Measurements from ENCODE around the gene USP17L18.
"Not testable (repeated sequence)": the region's sequence is repeated elsewhere in the genome, so short reads cannot be mapped to it uniquely, and the experiment has no call there.

Gene USP17L18, protein sequence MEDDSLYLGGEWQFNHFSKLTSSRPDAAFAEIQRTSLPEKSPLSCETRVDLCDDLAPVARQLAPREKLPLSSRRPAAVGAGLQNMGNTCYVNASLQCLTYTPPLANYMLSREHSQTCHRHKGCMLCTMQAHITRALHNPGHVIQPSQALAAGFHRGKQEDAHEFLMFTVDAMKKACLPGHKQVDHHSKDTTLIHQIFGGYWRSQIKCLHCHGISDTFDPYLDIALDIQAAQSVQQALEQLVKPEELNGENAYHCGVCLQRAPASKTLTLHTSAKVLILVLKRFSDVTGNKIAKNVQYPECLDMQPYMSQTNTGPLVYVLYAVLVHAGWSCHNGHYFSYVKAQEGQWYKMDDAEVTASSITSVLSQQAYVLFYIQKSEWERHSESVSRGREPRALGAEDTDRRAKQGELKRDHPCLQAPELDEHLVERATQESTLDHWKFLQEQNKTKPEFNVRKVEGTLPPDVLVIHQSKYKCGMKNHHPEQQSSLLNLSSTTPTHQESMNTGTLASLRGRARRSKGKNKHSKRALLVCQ

DNA sequence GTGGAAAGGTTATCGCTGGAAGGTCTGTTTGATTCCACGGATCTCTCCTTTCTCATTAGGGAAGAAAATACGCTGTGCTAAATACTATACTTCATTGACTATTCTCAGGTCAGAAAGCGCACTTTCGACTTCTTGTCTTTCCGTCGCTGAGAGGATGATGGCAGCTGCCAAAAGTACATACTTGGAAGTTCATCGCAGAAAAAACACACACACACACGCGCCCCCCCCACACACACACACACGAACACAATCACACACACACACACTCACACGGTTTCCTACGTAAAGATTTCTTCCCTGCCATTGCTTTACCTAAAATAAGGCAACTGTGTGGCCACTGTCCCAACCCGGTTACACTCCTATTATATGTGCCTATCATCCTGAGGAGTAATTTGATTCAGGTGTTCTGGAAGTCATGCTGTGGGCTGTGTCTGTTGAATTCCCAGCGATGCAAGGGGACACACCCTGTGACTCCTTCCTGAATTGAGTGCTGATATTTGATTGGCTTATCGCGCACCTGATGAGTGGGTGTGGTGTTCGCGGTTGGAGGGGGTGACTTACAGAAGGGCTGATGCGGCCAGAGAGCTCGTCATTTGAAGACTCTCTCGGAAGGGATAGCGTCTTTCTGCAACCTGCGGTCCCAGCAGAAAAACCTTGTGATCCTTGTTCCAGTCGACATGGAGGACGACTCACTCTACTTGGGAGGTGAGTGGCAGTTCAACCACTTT is at the start of gene USP17L18:
Gene USP17L18, plus strand, starts transcription at position 678 of the 728 bp plus-strand sequence. Its CDS starts 0 bp downstream, at position 678.
- DNase-seq (ENCODE audit: low read depth in 2 of 2) = not testable (repeated sequence)

DNA sequence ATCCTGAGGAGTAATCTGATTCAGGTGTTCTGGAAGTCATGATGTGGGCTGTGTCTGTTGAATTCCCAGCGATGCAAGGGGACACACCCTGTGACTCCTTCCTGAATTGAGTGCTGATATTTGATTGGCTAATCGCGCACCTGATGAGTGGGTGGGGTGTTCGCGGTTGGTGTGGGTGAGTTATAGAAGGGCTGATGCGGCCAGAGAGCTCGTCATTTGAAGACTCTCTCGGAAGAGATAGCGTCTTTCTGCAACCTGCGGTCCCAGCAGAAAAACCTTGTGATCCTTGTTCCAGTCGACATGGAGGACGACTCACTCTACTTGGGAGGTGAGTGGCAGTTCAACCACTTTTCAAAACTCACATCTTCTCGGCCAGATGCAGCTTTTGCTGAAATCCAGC is 38.1 kb upstream of the USP17L18 start, which contains the start of gene USP17L10:
Gene USP17L10, plus strand, starts transcription at position 301 of the 400 bp plus-strand sequence. Its CDS starts 0 bp downstream, at position 301.
- DNase-seq (ENCODE audit: low read depth in 2 of 2) = not testable (repeated sequence)

DNA sequence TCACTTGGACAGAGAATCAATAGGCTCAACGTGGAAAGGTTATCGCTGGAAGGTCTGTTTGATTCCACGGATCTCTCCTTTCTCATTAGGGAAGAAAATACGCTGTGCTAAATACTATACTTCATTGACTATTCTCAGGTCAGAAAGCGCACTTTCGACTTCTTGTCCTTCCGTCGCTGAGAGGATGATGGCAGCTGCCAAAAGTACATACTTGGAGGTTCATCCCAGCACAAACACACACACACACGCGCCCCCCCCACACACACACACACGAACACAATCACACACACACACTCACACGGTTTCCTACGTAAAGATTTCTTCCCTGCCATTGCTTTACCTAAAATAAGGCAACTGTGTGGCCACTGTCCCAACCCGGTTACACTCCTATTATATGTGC is 33.7 kb upstream of the USP17L18 start:
- DNase-seq (ENCODE audit: low read depth in 2 of 2) = not testable (repeated sequence)

DNA sequence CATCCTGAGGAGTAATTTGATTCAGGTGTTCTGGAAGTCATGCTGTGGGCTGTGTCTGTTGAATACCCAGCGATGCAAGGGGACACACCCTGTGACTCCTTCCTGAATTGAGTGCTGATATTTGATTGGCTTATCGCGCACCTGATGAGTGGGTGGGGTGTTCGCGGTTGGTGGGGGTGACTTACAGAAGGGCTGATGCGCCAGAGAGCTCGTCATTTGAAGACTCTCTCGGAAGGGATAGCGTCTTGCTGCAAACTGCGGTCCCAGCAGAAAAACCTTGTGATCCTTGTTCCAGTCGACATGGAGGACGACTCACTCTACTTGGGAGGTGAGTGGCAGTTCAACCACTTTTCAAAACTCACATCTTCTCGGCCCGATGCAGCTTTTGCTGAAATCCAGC is 33.3 kb upstream of the USP17L18 start, which contains the start of gene USP17L11:
Gene USP17L11, plus strand, starts transcription at position 301 of the 400 bp plus-strand sequence. Its CDS starts 0 bp downstream, at position 301.
- not testable (repeated sequence) for DNase-seq (ENCODE audit: low read depth in 2 of 2)

DNA sequence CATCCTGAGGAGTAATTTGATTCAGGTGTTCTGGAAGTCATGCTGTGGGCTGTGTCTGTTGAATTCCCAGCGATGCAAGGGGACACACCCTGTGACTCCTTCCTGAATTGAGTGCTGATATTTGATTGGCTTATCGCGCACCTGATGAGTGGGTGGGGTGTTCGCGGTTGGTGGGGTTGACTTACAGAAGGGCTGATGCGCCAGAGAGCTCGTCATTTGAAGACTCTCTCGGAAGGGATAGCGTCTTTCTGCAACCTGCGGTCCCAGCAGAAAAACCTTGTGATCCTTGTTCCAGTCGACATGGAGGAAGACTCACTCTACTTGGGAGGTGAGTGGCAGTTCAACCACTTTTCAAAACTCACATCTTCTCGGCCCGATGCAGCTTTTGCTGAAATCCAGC is 28.6 kb upstream of the USP17L18 start, which contains the start of gene USP17L12:
Gene USP17L12, plus strand, starts transcription at position 301 of the 400 bp plus-strand sequence. Its CDS starts 0 bp downstream, at position 301.
- DNase-seq (ENCODE audit: low read depth in 2 of 2) = not testable (repeated sequence)

DNA sequence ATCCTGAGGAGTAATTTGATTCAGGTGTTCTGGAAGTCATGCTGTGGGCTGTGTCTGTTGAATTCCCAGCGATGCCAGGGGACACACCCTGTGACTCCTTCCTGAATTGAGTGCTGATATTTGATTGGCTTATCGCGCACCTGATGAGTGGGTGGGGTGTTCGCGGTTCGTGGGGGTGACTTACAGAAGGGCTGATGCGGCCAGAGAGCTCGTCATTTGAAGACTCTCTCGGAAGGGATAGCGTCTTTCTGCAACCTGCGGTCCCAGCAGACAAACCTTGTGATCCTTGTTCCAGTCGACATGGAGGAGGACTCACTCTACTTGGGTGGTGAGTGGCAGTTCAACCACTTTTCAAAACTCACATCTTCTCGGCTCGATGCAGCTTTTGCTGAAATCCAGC is 23.8 kb upstream of the USP17L18 start, which contains the start of gene USP17L13:
Gene USP17L13, plus strand, starts transcription at position 301 of the 400 bp plus-strand sequence. Its CDS starts 0 bp downstream, at position 301.
- DNase-seq (ENCODE audit: low read depth in 2 of 2) = not testable (repeated sequence)

DNA sequence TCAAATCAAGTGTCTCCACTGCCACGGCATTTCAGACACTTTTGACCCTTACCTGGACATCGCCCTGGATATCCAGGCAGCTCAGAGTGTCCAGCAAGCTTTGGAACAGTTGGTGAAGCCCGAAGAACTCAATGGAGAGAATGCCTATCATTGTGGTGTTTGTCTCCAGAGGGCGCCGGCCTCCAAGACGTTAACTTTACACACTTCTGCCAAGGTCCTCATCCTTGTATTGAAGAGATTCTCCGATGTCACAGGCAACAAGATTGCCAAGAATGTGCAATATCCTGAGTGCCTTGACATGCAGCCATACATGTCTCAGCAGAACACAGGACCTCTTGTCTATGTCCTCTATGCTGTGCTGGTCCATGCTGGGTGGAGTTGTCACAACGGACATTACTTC is 18.2 kb upstream of the USP17L18 start:
- DNase-seq (ENCODE audit: low read depth in 2 of 2) = not testable (repeated sequence)

DNA sequence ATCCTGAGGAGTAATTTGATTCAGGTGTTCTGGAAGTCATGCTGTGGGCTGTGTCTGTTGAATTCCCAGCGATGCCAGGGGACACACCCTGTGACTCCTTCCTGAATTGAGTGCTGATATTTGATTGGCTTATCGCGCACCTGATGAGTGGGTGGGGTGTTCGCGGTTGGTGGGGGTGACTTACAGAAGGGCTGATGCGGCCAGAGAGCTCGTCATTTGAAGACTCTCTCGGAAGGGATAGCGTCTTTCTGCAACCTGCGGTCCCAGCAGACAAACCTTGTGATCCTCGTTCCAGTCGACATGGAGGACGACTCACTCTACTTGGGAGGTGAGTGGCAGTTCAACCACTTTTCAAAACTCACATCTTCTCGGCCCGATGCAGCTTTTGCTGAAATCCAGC is 14.3 kb upstream of the USP17L18 start, which contains the start of gene USP17L15:
Gene USP17L15, plus strand, starts transcription at position 301 of the 400 bp plus-strand sequence. Its CDS starts 0 bp downstream, at position 301.
- DNase-seq (ENCODE audit: low read depth in 2 of 2) = not testable (repeated sequence)

DNA sequence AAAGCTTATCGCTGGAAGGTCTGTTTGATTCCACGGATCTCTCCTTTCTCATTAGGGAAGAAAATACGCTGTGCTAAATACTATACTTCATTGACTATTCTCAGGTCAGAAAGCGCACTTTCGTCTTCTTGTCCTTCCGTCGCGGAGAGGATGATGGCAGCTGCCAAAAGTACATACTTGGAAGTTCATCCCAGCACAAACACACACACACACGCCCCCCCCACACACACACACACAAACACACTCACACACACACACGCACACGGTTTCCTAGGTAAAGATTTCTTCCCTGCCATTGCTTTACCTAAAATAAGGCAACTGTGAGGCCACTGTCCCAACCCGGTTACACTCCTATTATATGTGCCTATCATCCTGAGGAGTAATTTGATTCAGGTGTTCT is 10.0 kb upstream of the USP17L18 start:
- DNase-seq (ENCODE audit: low read depth in 2 of 2) = not testable (repeated sequence)

DNA sequence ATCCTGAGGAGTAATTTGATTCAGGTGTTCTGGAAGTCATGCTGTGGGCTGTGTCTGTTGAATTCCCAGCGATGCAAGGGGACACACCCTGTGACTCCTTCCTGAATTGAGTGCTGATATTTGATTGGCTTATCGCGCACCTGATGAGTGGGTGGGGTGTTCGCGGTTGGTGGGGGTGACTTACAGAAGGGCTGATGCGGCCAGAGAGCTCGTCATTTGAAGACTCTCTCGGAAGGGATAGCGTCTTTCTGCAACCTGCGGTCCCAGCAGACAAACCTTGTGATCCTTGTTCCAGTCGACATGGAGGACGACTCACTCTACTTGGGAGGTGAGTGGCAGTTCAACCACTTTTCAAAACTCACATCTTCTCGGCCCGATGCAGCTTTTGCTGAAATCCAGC is 4.9 kb upstream of the USP17L18 start, which contains the start of gene USP17L17:
Gene USP17L17, plus strand, starts transcription at position 301 of the 400 bp plus-strand sequence. Its CDS starts 0 bp downstream, at position 301.
- not testable (repeated sequence) for DNase-seq (ENCODE audit: low read depth in 2 of 2)

DNA sequence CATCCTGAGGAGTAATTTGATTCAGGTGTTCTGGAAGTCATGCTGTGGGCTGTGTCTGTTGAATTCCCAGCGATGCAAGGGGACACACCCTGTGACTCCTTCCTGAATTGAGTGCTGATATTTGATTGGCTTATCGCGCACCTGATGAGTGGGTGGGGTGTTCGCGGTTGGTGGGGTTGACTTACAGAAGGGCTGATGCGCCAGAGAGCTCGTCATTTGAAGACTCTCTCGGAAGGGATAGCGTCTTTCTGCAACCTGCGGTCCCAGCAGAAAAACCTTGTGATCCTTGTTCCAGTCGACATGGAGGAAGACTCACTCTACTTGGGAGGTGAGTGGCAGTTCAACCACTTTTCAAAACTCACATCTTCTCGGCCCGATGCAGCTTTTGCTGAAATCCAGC is 4.6 kb downstream of the USP17L18 start, which contains the start of gene USP17L19:
Gene USP17L19, plus strand, starts transcription at position 301 of the 400 bp plus-strand sequence. Its CDS starts 0 bp downstream, at position 301.
- DNase-seq (ENCODE audit: low read depth in 2 of 2) = not testable (repeated sequence)

DNA sequence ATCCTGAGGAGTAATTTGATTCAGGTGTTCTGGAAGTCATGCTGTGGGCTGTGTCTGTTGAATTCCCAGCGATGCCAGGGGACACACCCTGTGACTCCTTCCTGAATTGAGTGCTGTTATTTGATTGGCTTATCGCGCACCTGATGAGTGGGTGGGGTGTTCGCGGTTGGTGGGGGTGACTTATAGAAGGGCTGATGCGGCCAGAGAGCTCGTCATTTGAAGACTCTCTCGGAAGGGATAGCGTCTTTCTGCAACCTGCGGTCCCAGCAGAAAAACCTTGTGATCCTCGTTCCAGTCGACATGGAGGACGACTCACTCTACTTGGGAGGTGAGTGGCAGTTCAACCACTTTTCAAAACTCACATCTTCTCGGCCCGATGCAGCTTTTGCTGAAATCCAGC is 9.4 kb downstream of the USP17L18 start, which contains the start of gene USP17L20:
Gene USP17L20, plus strand, starts transcription at position 301 of the 400 bp plus-strand sequence. Its CDS starts 0 bp downstream, at position 301.
- not testable (repeated sequence) for DNase-seq (ENCODE audit: low read depth in 2 of 2)

DNA sequence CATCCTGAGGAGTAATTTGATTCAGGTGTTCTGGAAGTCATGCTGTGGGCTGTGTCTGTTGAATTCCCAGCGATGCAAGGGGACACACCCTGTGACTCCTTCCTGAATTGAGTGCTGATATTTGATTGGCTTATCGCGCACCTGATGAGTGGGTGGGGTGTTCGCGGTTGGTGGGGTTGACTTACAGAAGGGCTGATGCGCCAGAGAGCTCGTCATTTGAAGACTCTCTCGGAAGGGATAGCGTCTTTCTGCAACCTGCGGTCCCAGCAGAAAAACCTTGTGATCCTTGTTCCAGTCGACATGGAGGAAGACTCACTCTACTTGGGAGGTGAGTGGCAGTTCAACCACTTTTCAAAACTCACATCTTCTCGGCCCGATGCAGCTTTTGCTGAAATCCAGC is 14.1 kb downstream of the USP17L18 start, which contains the start of gene USP17L21:
Gene USP17L21, plus strand, starts transcription at position 301 of the 400 bp plus-strand sequence. Its CDS starts 0 bp downstream, at position 301.
- not testable (repeated sequence) for DNase-seq (ENCODE audit: low read depth in 2 of 2)

DNA sequence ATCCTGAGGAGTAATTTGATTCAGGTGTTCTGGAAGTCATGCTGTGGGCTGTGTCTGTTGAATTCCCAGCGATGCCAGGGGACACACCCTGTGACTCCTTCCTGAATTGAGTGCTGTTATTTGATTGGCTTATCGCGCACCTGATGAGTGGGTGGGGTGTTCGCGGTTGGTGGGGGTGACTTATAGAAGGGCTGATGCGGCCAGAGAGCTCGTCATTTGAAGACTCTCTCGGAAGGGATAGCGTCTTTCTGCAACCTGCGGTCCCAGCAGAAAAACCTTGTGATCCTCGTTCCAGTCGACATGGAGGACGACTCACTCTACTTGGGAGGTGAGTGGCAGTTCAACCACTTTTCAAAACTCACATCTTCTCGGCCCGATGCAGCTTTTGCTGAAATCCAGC is 18.9 kb downstream of the USP17L18 start, which contains the start of gene USP17L22:
Gene USP17L22, plus strand, starts transcription at position 301 of the 400 bp plus-strand sequence. Its CDS starts 0 bp downstream, at position 301.
- DNase-seq (ENCODE audit: low read depth in 2 of 2) = not testable (repeated sequence)

DNA sequence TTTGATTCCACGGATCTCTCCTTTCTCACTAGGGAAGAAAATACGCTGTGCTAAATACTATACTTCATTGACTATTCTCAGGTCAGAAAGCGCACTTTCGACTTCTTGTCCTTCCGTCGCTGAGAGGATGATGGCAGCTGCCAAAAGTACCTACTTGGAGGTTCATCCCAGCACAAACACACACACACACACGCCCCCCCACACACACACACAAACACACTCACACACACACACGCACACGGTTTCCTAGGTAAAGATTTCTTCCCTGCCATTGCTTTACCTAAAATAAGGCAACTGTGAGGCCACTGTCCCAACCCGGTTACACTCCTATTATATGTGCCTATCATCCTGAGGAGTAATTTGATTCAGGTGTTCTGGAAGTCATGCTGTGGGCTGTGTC is 23.3 kb downstream of the USP17L18 start:
- not testable (repeated sequence) for DNase-seq (ENCODE audit: low read depth in 2 of 2)
